H1 (cell line): ENCODE results near the gene S1PR3. TPM values are rescaled to one million over a fixed set of nuclear protein-coding genes. Genes with fewer than 3 reads are reported as not detected.

Source experiments
- CTCF ChIA-PET: fragments of 300-600 bp; sonication (Branson Sonifier 250); formaldehyde crosslinking; loops from one replicate; lab custom pipeline; 2021; ENCODE audit not compliant: partially characterized antibody; lab: Charles Lee
- POLR2A ChIA-PET: fragments of 300-600 bp; sonication (Branson Sonifier 250); formaldehyde crosslinking; loops from one replicate; lab custom pipeline; 2021; ENCODE audit warnings: inconsistent platforms; ENCODE audit not compliant: partially characterized antibody; lab: Charles Lee
- DNase-seq, 2 experiments: peaks; one replicate each; pipeline versions ENCODE4 v3.0.0 to v3.0.0-alpha.2; 2010 to 2022; ENCODE audit warnings: low spot score in 2 of 2, low read depth in 1 of 2, mixed read lengths in 1 of 2
- FAIRE-seq: peaks from 2 replicates; lab custom pipeline; 2011; peaks lifted over from hg19 to GRCh38; lab: Jason Lieb, UNC
- H2AFZ ChIP-seq: 2 replicates; pipeline ENCODE4 v1.8.1; 2012; ENCODE audit warnings: low read length, inconsistent platforms
- H2AK5ac ChIP-seq: 2 replicates; pipeline ENCODE4 v1.6.1; 2013; ENCODE audit warnings: low read depth, low read length
- H2BK120ac ChIP-seq: replicated peaks from 2 replicates; pipeline ENCODE3; 2013; ENCODE audit warnings: low read depth, low read length, inconsistent platforms
- H2BK12ac ChIP-seq: 2 replicates; pipeline ENCODE4 v1.6.1; 2013; ENCODE audit warnings: low read depth, low read length
- H2BK15ac ChIP-seq: 2 replicates; pipeline ENCODE4 v1.6.1; 2013; ENCODE audit warnings: low read length
- H2BK20ac ChIP-seq: 2 replicates; pipeline ENCODE4 v1.6.1; 2013; ENCODE audit warnings: low read length
- H2BK5ac ChIP-seq: 2 replicates; pipeline ENCODE4 v1.6.1; 2013; ENCODE audit warnings: low read depth, low read length
- H3K14ac ChIP-seq: 2 replicates; pipeline ENCODE4 v1.6.1; 2013; ENCODE audit warnings: inconsistent platforms; ENCODE audit not compliant: insufficient read length
- H3K18ac ChIP-seq: 2 replicates; pipeline ENCODE4 v1.6.1; 2013; ENCODE audit warnings: low read length; ENCODE audit errors: extremely low read depth
- H3K23ac ChIP-seq: 2 replicates; pipeline ENCODE4 v1.6.1; 2013; ENCODE audit warnings: inconsistent platforms; ENCODE audit not compliant: insufficient read length
- H3K23me2 ChIP-seq: 2 replicates; pipeline ENCODE4 v1.6.1; 2013; ENCODE audit warnings: low read depth, low read length
- H3K27ac ChIP-seq: 2 replicates; pipeline ENCODE4 v1.6.1; 2011; ENCODE audit warnings: low read depth, low read length, inconsistent platforms
- H3K27me3 ChIP-seq, 4 experiments: replicated peaks in 1 of 4; 1 replicate in 1 of 4; 2 replicates in 3 of 4; pipeline versions ENCODE4 v1.6.1 to v1.8.1; 2011 to 2013; ENCODE audit warnings: low read length in 3 of 4, mild to moderate bottlenecking in 3 of 4, inconsistent platforms in 2 of 4, mixed read lengths in 2 of 4, moderate library complexity in 1 of 4; ENCODE audit not compliant: control insufficient read depth in 3 of 4, insufficient read depth in 3 of 4; ENCODE audit errors: extremely low read depth in 1 of 4
- H3K36me3 ChIP-seq, 4 experiments: 2 replicates each; pipeline versions ENCODE4 v1.6.1 to v1.8.1; 2011 to 2013; ENCODE audit warnings: mild to moderate bottlenecking in 4 of 4, low read length in 3 of 4, moderate library complexity in 2 of 4, control low read depth in 1 of 4, inconsistent platforms in 1 of 4; ENCODE audit not compliant: insufficient read depth in 4 of 4, control insufficient read depth in 2 of 4
- H3K4ac ChIP-seq: replicated peaks from 2 replicates; pipeline ENCODE3; 2013; ENCODE audit warnings: low read length, low read depth, mixed read lengths, inconsistent platforms; ENCODE audit not compliant: insufficient read length
- H3K4me1 ChIP-seq, 4 experiments: replicated peaks in 1 of 4; 1 replicate in 1 of 4; 2 replicates in 3 of 4; pipeline versions ENCODE4 v1.6.1 to v1.8.1; 2011 to 2013; ENCODE audit warnings: low read length in 3 of 4, inconsistent platforms in 2 of 4, mixed read lengths in 1 of 4; ENCODE audit not compliant: insufficient read depth in 4 of 4, control insufficient read depth in 3 of 4
- H3K4me2 ChIP-seq, 2 experiments: 2 replicates each; pipeline versions ENCODE4 v1.6.1 to v1.8.1; 2011 to 2013; ENCODE audit warnings: low read depth in 2 of 2, low read length in 2 of 2, control low read depth in 1 of 2, inconsistent platforms in 1 of 2, mild to moderate bottlenecking in 1 of 2; ENCODE audit not compliant: insufficient read depth in 1 of 2
- H3K4me3 ChIP-seq, 4 experiments: fragments of 200-600, 300-600 bp in 1 of 4; sonication (generic), shearing (Covaris generic), sonication (Bioruptor Twin) in 1 of 4; 2 replicates each; pipeline versions ENCODE4 v1.5.1 to v1.8.1; 2011 to 2016; ENCODE audit warnings: low read length in 4 of 4, low read depth in 3 of 4, control low read depth in 2 of 4, inconsistent platforms in 2 of 4, mild to moderate bottlenecking in 2 of 4, mixed read lengths in 1 of 4, moderate library complexity in 1 of 4; ENCODE audit not compliant: insufficient read depth in 2 of 4; ENCODE audit errors: extremely low read depth in 1 of 4
- H3K56ac ChIP-seq: replicated peaks from 2 replicates; pipeline ENCODE3; 2013; ENCODE audit warnings: low read depth, mild to moderate bottlenecking, mixed read lengths, low read length, inconsistent platforms; ENCODE audit not compliant: insufficient read length
- H3K79me1 ChIP-seq: 2 replicates; pipeline ENCODE4 v1.6.1; 2013; ENCODE audit warnings: low read depth, low read length, control low read depth
- H3K79me2 ChIP-seq, 2 experiments: 2 replicates each; pipeline versions ENCODE4 v1.6.1 to v1.8.1; 2012 to 2013; ENCODE audit warnings: low read length in 2 of 2, mild to moderate bottlenecking in 2 of 2, inconsistent platforms in 1 of 2; ENCODE audit not compliant: insufficient read depth in 2 of 2, control insufficient read depth in 1 of 2
- H3K9ac ChIP-seq, 4 experiments: replicated peaks in 1 of 4; 1 replicate in 1 of 4; 2 replicates in 3 of 4; pipeline versions ENCODE4 v1.6.1 to v1.8.1; 2011 to 2013; ENCODE audit warnings: low read depth in 3 of 4, low read length in 3 of 4, control low read depth in 2 of 4, mild to moderate bottlenecking in 2 of 4, moderate library complexity in 2 of 4, inconsistent platforms in 1 of 4; ENCODE audit errors: extremely low read depth in 1 of 4
- H3K9me3 ChIP-seq, 2 experiments: 2 replicates each; pipeline versions ENCODE4 v1.6.1 to v1.8.1; 2012 to 2013; ENCODE audit warnings: mild to moderate bottlenecking in 2 of 2, moderate library complexity in 2 of 2, control low read depth in 1 of 2, inconsistent platforms in 1 of 2, low read depth in 1 of 2, low read length in 1 of 2, mixed read lengths in 1 of 2; ENCODE audit not compliant: insufficient read depth in 2 of 2
- H4K20me1 ChIP-seq, 2 experiments: replicated peaks in 1 of 2; 2 replicates each; pipeline versions ENCODE3 to v1.8.1; 2011 to 2013; ENCODE audit warnings: inconsistent platforms in 2 of 2, low read length in 2 of 2, mild to moderate bottlenecking in 1 of 2; ENCODE audit not compliant: insufficient read depth in 2 of 2, control insufficient read depth in 1 of 2
- H4K5ac ChIP-seq: 2 replicates; pipeline ENCODE4 v1.6.1; 2013; ENCODE audit warnings: low read length, low read depth, mixed read lengths, inconsistent platforms; ENCODE audit not compliant: insufficient read length
- H4K8ac ChIP-seq: 2 replicates; pipeline ENCODE4 v1.8.0; 2013; ENCODE audit warnings: mild to moderate bottlenecking, moderate library complexity, low read length, inconsistent platforms; ENCODE audit not compliant: insufficient read depth; ENCODE audit errors: extremely low read depth
- H4K91ac ChIP-seq: replicated peaks from 2 replicates; pipeline ENCODE3; 2013; ENCODE audit warnings: low read length, mixed read lengths, inconsistent platforms; ENCODE audit not compliant: insufficient read length
- KDM1A ChIP-seq: fragments of 200-600, 300-600 bp; sonication (generic); IDR thresholded peaks from 2 replicates; pipeline ENCODE4 v1.7.1; 2016; ENCODE audit warnings: mild to moderate bottlenecking, low read length, borderline replicate concordance
- SP1 ChIP-seq: IDR thresholded peaks from 2 replicates; pipeline ENCODE4 v1.6.1; 2011; ENCODE audit warnings: low read depth, low read length
- WGBS, 2 experiments: shearing (Covaris generic) in 1 of 2; methylation state at CpG; one replicate each; pipeline versions ENCODE4 v1.1.6 to v1.1.7; 2013 to 2015; ENCODE audit warnings: low lambda C conversion rate in 2 of 2, mixed read lengths in 2 of 2, inconsistent platforms in 1 of 2, low coverage in 1 of 2, missing lambda C conversion rate in 1 of 2; ENCODE audit not compliant: insufficient replicate concordance in 2 of 2, insufficient coverage in 1 of 2, insufficient read length in 1 of 2; ENCODE audit errors: extremely low coverage in 1 of 2, missing lambda C conversion rate in 1 of 2; 5-methylcytosine and 5-hydroxymethylcytosine counted together
- polyA plus RNA-seq, 7 experiments: library from polyadenylated mRNA; depleted of rRNA in 3 of 7; stranded (reverse) in 5 of 7; unstranded in 2 of 7; fragments of >200 nt in 5 of 7; fragments of 200-250 nt in 2 of 7; gene quantifications; 1 replicate in 5 of 7; 2 replicates in 1 of 7; 4 replicates in 1 of 7; pipeline versions ENCODE4 v1.2.1 to v1.2.3, GENCODE V29; 2011 to 2013; ENCODE audit warnings: missing spikeins in 2 of 7, mixed read lengths in 2 of 7
- total RNA-seq: library from RNA; stranded (reverse); fragmentation: NEBNext Ultra II Directional; extraction: Animal tissue kit (Norgen Biotek cat#: 25700); gene quantifications from 2 replicates; pipeline ENCODE4 v1.2.1, GENCODE V29; 2021

The S1PR3 gene
- total and polyA plus RNA-seq, 2 of the 8 experiments (the other 6 are each of a cell fraction or from before 2014, with no cell fraction given), result 3.7 to 6.4 TPM

DNA sequence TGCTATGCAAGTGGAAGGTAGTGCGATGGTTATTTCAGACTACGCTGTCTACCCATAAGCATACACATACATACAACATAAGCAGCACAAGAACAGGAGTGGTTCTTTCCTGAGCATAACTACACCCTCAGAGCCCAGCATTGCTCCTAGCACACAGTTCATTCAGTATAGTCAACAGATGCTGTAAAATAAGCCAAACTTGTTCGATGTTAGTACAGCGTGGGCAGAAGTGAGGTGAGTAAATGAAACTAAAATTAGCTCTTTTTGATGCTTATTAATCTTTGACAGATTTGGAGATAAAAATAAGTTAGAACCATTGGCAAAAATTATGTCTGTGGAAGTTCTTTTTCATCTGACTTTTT, 47.8 kb downstream of the S1PR3 start:
- Histone ChIP-seq H3K9me3 (no peaks in the 10 kb centered on the region), H2AFZ (no peak overlapping the region), H2BK5ac (no peak overlapping the region), H3K18ac (no peak overlapping the region), H3K9ac (no peak overlapping the region), H2BK12ac (no peak overlapping the region), H3K23ac (no peak overlapping the region), H3K56ac (no peak overlapping the region), H3K14ac (no peak overlapping the region), H2BK15ac (no peak overlapping the region), H3K79me2 (no peaks in the 10 kb centered on the region), H4K8ac (no peak overlapping the region), H2AK5ac (no peak overlapping the region), H3K4ac (no peak overlapping the region), H3K4me3 (no peak overlapping the region), H3K36me3 (no peaks in the 10 kb centered on the region; a peak in 1 of 8 replicates), H4K91ac (no peak overlapping the region), H4K20me1 (peaks cover 0 to 8% of the 10 kb centered on the region in 2 experiments), H2BK20ac (no peak overlapping the region), H3K27ac (no peak overlapping the region), H4K5ac (no peak overlapping the region), H3K27me3 (no peaks in the 10 kb centered on the region), H3K79me1 (no peaks in the 10 kb centered on the region), H3K4me1 (no peaks in the 10 kb centered on the region), H3K4me2 (no peak overlapping the region)
- FAIRE-seq (no peak), DNase-seq (no peak)
- ChIA-PET POLR2A (interaction anchor here (0.7 kb wide), 1 partner anchor 13 kb away, joined by 3 read pairs; no protein-coding TSS in a partner anchor), CTCF (no interaction called here)
- 91% methylated on average over 4 of the region's 4 CpGs; no CpG with 5 or more reads in 1 of the 2 experiments for WGBS, 2 experiments
- TF ChIP-seq SP1 (no peak), KDM1A (no peak)
- TF ChIP-seq, all 59 proteins: peak for 0
- Histone ChIP-seq H3K23me2 (peaks cover 7% of the 10 kb centered on the region; the same call in 1 of the 2 replicates), H2BK120ac (no peak overlapping the region)
